ENCODE results near the gene EVA1A.
"Not testable (repeated sequence)": the region's sequence is repeated elsewhere in the genome, so short reads cannot be mapped to it uniquely, and the experiment has no call there.

EVA1A gene

DNA sequence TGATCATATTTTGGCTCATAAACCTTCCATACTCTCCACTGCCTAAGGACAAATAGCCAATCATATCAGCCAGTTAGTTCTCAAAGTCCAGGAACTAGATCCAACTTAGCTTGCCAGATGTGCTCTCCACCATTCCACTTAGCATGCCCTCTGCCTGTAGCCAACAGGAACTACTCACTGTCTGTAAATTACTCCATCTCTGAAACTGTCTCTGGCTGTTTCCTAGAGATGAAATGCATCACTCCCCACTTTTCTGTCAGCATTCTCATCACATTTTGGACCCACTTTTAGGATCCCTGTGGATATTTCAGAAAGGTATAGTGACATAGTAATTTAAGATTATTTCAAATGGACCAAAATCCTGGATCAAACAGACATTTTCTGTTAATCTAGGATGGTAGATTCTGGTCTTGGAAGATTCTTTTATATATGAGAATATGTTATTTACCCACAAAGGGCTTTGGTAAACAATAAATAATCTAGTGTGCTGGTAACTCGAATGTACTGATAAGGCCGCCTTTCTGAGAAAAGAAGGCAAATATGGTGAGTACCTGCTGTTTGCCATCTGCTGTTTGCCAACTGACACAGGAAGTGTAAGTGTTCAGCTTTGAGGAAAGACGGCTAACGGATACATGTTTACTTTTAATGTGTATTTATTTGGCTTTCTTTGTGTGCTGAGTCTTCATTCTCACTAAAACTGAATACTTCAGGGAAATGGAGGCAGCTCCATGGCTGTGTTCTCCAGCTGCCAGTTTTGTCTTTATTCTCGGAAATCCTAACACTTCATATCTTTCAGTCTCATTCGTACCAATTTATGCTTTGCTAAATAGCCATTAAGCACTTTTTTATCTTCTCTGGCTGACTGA lies 79.5 kb downstream of the EVA1A start:
- peak; percentile 45 for DNase-seq

DNA sequence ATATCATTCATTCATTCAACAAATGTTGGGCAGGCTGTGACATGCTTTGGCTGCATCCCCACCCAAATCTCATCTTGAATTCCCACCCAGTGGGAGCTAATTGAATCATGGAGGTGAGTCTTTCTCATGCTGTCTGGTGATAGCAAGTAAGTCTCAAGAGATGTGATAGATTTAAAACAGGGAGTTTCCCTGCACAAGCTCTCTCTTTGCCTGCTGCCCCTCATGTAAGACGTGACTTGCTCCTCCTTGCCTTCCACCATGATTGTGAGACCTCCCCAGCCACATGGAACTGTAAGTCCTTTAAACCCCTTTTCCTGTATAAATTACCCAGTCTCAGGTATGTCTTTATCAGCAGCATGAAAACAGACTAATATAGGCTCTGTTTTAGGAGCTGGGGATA lies 83.0 kb downstream of the EVA1A start:
- not testable (repeated sequence) for DNase-seq

DNA sequence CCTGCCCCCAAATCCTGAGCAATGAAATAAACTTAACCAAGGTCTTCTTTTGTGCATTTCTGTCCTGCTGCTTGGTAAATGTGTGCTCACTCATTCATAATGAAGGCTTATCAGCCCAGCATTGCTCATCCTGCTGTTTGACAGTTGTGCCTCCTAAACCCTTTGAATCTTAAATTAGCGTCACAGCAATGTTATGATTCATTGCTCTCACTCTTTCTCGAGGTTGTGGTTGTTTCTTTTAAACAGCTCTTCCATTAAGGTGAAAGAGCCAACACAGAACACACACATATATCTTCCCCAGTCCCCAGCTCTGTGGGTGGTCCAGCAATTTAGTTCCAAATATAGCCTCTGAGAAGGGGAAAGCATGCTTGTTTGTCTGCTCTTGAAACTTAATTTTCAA lies 84.0 kb downstream of the EVA1A start:
- DNase-seq: no peak

DNA sequence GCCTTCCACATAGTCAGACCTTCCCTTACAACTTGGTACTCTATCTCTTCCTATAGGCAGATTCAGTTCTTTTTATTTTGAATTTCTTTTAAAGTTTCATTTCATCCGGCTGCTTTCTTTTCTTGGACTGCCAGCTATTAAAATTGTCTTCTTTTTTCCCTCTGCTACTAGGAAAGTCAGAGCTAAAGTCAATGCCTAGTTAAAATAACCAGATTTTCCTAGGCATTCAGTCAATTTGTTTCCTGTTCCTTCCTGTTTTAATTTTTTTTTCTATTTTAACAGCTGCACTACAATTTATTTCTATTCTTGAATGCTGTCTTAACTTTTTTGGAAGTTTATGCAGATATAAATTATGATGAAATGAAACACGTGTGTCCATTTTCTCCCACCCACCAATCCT lies 84.8 kb downstream of the EVA1A start:
- DNase-seq: no peak

DNA sequence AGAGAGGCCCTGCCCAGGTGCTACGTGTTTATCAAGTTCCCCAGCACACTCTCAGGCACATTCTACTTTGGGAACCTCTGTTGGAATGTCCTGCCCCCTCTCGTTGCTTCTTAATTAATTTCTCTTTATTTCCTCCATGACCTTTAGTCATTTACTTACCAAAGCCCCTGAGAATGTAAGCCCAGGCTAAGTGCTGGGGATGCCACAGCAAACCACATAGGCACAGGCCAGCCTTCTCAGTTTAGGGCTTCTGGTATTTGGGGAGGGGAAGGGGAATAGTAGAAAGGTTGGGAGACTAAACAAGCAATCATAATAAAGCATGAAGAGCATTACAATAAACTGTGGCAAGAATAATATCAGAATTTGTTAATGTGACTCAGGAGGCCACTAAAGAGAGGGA lies 85.7 kb downstream of the EVA1A start:
- no peak for DNase-seq

DNA sequence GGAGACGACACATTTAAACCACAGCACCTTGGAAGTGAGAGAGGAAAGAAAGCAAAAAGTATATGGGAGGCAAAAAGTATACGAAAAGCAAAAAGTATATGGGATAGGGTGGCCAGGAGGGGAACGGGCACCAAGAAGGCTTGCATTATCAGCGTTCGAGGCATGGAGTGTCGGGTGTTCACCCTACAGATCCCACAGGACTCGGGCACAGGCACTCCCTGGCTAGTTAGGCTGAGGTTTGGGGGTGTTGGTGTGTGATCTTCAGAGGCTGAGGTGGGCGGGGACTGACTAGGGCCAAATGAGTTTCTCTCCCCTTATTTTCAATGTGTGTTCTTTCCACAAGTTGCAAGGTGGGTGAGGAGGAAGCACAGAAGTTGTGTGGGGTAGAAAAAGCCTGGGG lies 86.6 kb downstream of the EVA1A start:
- no peak for DNase-seq

DNA sequence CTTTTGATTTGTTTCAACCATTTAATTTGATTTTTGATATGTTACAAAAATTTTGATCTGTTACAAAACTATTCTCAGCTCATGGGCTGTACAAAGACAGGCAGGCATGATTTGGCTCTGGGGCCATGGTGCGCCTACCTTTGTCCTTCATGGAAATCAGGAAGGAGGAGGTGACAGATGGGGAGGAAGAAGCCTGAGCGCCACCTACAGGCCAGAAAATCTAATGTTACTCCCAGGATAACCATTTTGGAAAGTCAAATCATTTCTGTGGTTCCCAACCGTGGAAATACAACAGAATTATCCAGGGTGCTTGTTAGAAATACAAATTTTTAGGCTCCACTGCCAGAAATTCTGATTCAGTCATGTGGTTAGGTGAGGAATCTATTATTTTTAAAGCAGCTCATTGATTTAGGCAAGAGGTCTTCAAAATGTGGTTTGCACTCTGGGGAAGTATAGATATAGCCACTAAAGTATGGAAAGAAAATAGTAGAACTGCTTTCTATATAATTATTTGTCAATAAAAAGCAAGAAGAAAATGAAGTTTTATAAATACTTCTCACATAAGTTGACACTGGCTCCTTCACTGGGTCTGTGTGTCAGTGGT lies 93.9 kb downstream of the EVA1A start:
- no peak for DNase-seq

DNA sequence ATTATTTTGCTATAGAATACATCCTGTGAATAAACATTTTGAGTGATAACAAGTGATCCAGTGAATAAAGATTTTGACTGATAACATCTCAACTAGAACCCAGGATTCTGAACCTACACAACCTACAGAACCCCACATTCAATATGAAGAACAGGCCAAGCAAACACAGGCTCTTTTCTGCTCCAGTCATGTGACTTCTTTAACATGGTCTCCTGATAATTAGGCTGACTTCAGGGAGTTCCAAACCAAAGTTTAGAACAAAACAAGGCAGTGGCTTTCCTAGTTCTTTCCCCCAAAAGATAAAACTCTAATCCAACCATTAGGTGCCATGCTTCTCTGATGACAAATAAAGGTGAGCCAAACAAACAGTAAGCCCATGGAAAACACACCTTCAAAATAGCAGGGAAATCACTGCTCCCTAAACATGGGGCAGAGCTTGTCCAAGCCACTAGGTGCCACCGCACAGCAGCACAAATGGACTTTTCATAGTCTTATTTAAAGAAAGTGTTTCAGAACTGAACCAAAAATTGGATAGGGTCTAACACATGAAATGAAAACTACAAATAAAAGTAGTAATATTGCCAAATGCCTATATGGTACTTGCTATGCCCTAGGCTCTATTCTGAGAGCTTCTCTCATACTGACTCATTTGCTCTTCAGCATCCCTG lies 95.3 kb downstream of the EVA1A start:
- DNase-seq: peak; percentile 22

DNA sequence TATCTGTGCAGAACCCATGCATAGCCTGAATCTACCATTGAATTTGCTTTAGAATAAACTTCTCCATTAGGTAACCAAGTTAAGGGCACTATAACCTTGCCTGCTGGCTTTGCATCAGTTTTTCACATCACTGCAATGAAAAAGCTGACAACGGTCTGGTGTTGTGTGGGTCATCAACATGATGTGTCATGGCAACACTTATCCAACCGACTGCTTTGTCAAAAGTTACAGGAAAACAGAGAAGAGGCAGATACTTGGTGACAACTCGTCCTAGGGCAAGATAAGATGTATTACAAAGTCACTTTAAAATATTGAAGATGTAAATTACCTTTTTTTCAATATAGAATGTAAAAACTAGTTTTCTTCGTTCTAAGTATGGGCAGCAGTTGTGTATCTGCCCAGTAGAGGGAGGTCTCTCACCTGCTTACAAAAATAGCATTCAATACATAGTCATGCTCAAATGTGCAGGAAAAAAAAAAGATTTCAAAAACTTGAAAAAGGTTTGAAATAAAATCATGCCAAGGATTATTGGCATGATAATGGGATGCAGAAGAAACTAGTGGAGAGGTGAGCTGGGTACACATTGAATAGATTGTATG lies 96.3 kb downstream of the EVA1A start:
- DNase-seq: no peak

DNA sequence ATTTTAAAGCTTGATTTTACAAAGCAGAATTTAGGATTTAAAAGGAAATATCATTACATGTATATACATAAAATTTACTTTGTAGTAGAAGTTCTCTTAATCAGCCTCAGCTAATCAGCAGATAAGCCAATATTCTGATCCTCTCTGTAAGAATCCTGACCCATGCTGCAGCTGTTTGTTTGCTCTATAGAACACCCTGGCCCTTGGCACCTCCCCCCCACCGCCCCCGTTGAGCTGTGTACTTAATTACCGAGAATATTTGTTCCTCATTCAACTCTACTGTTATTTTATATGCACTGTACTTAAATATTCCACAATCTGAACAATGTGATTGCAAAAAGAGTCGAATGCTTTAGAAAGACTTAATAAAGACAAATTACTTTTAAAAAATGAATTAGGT lies 98.0 kb downstream of the EVA1A start:
- no peak for DNase-seq

DNA sequence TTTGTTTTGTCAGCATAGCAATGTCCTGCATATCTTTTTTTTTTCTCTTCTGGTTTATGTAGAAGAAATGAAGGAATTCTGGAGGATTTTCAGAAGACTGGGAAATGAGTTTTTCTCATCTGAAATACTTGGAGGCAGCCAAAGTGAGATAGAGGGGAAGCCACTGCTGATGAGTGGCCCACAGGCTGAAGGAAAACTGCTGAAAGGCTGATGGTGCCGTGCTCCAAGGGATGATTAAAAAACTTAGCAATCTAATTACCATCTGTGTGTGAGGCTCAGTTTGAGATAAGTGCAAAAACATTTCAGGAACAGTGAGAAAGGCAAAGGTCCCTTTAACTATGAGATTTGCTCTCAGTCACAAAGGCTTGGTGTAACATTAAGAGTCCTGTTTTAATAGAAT lies 98.5 kb downstream of the EVA1A start:
- no peak for DNase-seq

DNA sequence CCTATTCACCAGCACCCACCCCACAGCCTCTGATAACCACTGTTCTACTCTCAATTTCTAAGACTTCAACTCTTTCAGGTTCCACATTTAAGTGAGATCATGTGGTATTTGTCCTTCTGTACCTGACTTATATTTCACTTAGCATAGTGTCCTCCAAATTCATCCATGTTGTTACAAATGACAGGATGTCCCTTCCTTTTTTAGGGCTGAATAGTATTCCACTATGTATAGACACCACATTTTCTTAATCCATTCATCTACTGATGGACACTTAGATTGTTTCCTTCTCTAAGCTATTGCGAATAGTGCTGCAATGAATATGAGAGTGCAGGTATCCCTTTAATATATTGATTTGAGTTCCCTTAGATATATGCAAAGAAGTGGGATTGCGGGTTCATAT lies 100.1 kb downstream of the EVA1A start:
- DNase-seq: no peak

DNA sequence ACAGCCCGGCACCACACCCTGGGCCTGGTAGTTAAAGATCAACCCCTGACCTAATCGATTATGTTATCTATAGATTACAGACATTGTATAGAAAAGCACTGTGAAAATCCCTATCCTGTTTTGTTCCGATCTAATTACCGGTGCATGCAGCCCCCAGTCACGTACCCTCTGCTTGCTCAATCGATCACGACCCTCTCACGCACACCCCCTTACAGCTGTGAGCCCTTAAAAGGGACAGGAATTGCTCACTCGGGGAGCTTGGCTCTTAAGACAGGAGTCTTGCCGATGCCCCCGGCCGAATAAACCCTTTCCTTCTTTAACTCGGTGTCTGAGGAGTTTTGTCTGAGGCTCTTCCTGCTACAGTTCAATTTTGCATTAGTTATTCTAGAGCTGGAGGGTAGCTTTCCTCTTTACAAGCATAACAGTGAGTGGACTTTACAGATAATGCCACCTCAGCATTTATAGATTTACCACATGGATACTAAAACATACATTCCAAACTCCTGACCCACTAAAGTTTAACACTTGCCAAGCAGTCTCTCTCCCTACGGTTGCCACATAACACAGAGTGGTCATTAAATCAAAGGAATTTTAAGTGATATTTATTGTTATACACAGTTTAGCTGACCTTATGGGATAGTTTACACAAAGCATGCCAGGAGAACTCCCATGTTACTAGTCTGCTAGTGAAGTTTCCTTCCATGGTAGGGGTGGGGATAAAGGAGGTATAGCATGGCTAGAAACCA lies 101.0 kb downstream of the EVA1A start:
- no peak for DNase-seq

DNA sequence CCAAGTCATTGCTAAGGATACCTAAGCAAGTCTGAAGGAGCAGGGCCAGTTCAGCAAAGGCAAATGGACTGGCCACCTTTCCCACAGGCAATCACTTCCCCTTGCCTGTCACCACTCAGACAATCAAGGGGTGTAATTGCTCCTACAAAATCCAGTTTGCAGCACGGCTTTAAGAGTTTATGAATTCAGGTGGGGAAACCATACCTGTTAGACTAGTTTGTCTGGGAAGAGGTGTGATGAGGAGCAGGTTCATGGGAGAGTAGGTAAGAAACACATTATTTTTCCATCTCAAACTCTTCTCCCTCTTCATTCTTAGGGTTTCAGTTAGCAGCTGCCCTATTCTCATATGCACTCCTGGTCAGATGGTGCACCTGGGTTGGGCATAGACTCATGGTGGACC lies 102.5 kb downstream of the EVA1A start:
- no peak for DNase-seq

DNA sequence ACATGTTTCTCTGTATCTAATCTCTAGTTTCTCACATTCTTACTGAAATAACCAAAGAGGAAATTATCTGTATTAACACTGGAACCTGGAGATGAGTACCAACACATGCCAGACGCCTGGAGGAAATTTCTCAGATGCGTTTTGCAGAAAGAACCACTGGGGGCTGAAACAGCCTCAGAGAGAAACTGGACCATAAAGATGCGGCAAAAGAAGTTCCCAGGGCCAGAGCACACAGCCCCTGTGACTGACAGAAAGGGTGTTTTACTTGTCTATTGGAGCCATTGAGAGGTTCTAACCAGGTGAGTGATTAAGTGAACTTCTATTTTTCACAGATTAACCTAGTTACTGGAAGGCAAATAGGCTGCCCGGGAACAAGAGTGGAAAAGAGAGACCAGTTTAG lies 103.9 kb downstream of the EVA1A start:
- DNase-seq: no peak

DNA sequence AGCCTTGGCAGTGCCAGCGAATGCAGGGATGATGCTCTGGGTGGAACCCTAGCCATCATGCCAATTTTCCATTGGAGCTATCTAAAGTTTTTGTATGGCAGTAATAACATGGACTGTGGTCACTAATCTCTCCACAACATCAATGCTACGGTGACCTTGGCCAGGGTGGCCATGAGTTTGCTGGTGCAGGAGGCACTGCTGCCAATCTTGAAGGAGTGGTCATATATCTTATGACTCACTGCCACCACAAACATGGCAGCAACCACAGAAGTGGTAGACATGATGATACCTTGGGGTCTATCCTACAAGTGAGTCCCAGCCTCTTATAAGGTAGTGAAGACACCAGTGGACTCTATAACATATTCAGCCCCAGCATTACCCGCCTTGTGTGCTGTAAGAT lies 104.6 kb downstream of the EVA1A start:
- no peak for DNase-seq

DNA sequence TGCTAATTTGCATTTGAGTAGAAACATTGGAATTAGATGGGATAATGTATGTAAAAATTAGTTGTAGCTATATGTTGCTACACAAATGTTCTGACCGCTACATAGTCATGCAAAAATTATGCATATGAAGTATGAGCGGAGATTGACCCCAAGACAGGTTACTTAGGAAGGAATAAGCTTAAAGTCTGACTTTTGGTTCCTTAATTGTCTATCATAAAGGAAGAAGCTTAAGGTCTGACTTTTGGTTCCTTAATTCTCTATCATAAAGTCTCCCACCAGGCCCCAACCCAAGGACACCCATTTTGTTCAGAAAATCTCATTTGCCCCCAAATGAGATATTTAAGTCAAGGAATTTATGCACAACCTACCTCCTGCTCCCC lies 106.5 kb downstream of the EVA1A start:
- no peak for DNase-seq

DNA sequence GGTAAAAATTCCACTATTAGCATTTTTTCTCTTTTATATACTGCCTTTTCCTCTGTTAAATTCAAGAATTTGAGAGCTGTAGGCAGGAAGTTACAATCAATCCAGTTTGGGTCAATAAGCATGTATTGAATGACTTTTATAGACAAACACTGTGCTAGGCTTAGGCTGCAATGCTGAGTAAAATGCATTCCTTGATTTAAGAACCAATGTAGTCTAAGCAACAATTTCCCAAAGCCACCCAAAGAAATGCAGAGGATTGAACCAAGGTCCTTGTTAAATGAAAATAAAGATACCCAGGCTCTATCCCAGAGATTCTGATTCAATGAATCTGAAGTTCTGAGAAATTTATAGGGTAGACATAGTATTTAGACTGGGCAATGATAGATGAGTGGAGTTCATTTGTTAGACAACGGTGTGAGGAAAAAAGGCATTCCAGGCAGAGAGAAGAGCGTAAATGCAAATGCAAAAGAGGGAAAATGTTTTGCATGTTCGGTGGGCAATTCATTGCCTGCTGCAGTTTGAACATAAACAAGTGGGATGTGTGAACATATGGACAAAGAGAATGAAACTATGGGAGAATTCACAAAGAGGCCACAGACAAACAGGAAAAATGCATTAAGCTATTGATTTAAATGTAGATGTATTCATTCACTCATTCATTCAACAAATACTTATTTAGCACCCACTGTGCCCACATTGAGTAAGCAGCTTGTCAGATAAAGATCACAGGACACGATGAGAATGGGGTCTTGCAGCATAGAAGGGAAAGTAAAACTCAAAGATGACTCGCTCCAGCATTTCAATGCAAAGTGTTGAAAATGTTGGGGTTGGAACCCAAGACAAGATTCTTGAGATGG lies 107.1 kb downstream of the EVA1A start:
- DNase-seq: no peak

DNA sequence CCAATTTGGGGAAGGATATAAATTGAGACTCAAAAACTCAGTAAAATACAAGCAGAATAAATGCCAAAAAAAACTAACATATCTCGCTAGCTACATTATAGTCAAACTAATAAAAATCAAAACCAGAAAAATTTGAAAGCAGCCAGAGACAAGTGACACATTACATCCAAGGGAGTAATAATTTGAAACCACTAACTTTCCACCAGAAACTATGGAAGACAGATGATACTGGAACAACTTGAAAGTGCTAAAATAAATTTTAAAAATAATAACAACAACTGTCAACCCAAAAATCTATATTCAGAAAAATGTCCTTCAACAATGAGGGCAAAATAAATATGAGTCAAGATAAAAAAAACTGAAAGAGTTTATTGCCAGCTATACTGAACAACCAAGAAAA lies 110.7 kb downstream of the EVA1A start:
- no peak for DNase-seq

DNA sequence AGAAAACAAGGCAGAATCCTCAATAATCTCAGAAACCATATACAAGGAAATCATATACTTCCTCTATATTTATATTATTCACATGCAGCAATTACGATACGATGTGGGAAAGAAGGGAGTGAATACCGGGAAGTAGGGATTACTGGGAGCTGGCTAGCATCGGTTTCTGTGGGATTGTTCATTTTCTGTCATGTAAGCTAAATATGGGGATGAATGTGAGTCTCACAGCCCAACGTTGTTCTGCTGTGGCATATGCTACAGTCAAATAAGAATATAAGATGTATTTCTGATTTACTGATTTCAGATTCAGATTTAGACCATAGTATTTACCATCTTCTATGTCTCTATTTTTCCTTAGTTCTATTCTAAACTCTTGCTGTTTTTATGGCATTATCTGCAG lies 113.6 kb downstream of the EVA1A start:
- DNase-seq: no peak
